Suprapubic skin (tissue), 4 donors: ENCODE measurements around the gene KRTAP5-11. TPM values are rescaled to one million over a fixed set of nuclear protein-coding genes. Genes with fewer than 3 reads are reported as not detected.
"Not testable (repeated sequence)": the region's sequence is repeated elsewhere in the genome, so short reads cannot be mapped to it uniquely, and the experiment has no call there.

Source experiments
- DNase-seq, 2 donors: peaks; one replicate each; pipeline ENCODE4 v3.0.0-alpha.2; 2019; ENCODE audit warnings: low spot score in 2 of 2
- H3K27ac ChIP-seq: fragments of 200-600 bp; sonication (generic); one replicate; pipeline ENCODE4 v1.5.1; 2019
- H3K27me3 ChIP-seq: fragments of 200-600 bp; sonication (generic); one replicate; pipeline ENCODE4 v1.5.1; 2019
- H3K36me3 ChIP-seq: fragments of 200-600 bp; sonication (generic); one replicate; pipeline ENCODE4 v1.5.1; 2019
- H3K4me1 ChIP-seq: fragments of 200-600 bp; sonication (generic); one replicate; pipeline ENCODE4 v1.5.1; 2019
- H3K4me3 ChIP-seq: fragments of 200-600 bp; sonication (generic); one replicate; pipeline ENCODE4 v1.5.1; 2019; ENCODE audit warnings: mild to moderate bottlenecking
- H3K9me3 ChIP-seq: fragments of 200-600 bp; sonication (generic); one replicate; pipeline ENCODE4 v1.5.1; 2019
- EP300 ChIP-seq: sonication (generic); formaldehyde crosslinking; IDR thresholded peaks from one replicate; pipeline ENCODE4 v1.6.1; 2017; ENCODE audit warnings: antibody characterized with exemption
- POLR2A ChIP-seq, 2 donors: fragments of 450-650 bp; IDR thresholded peaks; one replicate each; pipeline ENCODE4 v1.6.1; 2017; ENCODE audit warnings: antibody characterized with exemption in 2 of 2, mild to moderate bottlenecking in 2 of 2, moderate library complexity in 2 of 2
- POLR2AphosphoS5 ChIP-seq, 3 donors: sonication (generic); formaldehyde crosslinking; IDR thresholded peaks; one replicate each; pipeline ENCODE4 v1.6.1; 2017; ENCODE audit warnings: antibody characterized with exemption in 3 of 3
- WGBS: methylation state at CpG from one replicate; pipeline ENCODE4 v1.1.5; 2018; 5-methylcytosine and 5-hydroxymethylcytosine counted together
- total RNA-seq, 4 donors: library from RNA; depleted of rRNA; stranded (reverse); fragments of >200 nt; gene quantifications; one replicate each; pipeline ENCODE4 v1.1.0, GENCODE V29; 2016
- TF ChIP-seq, protein P1 (sequence below), 2 donors: fragments of 200-600 bp in 1 of 2; fragments of 450-650 bp in 1 of 2; sonication (generic) in 1 of 2; IDR thresholded peaks; one replicate each; pipeline ENCODE4 v1.5.1; 2016 to 2019; ENCODE audit warnings: antibody characterized with exemption in 2 of 2, mild to moderate bottlenecking in 1 of 2, moderate library complexity in 1 of 2

KRTAP5-11 gene
- total RNA-seq, 4 donors from 2014 or later = 0.68 to 7.3 (median 1.7) TPM; not detected in 1

DNA sequence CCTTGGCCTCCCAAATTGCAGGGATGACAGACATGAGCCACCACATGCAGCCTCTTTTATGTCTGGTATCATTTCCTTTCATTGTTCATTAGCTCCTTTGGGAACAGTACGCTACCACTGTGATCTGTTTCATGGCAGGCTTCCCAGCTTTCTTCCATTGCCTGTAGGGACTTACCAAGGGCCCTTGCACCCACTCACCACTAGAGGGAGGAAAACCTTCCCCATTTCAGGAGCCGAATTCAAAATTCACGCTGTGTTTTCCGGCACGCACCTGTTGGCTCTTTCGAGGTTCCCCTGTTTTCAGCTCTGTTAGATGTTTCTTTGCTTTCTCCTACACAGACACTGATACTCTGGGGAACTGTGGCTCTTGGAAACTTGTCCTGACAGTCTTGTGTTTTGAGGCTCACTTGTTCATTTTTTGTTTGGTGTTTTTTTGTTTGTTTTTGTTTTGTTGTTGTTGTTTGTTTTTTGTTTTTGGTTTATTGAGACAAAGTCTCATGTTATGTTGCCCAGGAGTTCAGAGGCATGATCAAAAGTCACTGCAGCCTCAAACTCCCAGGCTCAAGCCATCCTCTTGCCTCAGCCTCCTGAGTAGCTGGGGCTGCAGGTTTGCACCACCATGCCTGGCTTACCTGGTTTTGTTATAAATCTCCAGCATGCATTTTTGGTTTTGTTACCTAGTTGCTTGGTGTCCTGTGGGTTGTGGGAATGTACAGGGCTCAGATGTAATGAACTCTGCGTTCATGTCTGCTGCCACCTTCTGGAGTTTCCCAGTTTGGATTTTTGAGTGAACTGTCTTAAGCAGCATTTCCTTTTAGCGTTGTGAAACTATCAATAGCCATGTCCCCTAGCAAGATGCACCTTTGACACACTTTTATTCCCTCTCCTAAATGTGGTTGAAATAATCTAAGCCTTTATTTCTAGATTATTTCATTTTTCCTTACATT lies 2.3 kb downstream of the KRTAP5-11 start:
- no peaks in the 10 kb centered on the region for H3K9me3 ChIP-seq
- peaks cover 11% of the 10 kb centered on the region for H3K4me1 ChIP-seq
- H3K4me3 ChIP-seq = no peak overlapping the region
- H3K27me3 ChIP-seq = peaks cover 28% of the 10 kb centered on the region
- no peak overlapping the region for H3K27ac ChIP-seq
- H3K36me3 ChIP-seq = no peaks in the 10 kb centered on the region
- no peak for DNase-seq
- WGBS = 8% methylated on average over 8 of the region's 8 CpGs
- TF ChIP-seq, protein P1, sequence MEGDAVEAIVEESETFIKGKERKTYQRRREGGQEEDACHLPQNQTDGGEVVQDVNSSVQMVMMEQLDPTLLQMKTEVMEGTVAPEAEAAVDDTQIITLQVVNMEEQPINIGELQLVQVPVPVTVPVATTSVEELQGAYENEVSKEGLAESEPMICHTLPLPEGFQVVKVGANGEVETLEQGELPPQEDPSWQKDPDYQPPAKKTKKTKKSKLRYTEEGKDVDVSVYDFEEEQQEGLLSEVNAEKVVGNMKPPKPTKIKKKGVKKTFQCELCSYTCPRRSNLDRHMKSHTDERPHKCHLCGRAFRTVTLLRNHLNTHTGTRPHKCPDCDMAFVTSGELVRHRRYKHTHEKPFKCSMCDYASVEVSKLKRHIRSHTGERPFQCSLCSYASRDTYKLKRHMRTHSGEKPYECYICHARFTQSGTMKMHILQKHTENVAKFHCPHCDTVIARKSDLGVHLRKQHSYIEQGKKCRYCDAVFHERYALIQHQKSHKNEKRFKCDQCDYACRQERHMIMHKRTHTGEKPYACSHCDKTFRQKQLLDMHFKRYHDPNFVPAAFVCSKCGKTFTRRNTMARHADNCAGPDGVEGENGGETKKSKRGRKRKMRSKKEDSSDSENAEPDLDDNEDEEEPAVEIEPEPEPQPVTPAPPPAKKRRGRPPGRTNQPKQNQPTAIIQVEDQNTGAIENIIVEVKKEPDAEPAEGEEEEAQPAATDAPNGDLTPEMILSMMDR (IDR thresholded peaks at IDR 0.05) = peak; percentile 26 to 83
- TF ChIP-seq POLR2AphosphoS5 (IDR thresholded peaks at IDR 0.05) = no peak

DNA sequence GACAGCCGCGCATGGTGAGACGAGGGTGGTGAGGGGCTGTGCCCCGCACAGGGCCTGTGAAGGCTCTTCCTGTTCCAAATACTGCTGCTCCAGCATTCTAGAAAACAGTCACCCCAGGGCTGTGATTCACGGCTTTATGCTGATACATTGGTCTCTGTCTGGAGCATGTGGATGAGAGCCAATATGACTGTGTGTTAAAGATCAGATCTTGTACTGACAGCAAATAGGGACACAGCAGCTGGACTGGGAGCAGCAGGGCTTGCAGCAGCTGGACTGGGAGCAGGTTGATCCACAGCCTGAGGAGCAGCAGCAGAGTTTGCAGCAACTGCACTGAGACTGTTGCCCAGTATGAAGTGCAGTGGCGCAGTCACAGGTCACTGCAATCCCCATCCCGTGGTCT lies 3.2 kb downstream of the KRTAP5-11 start:
- Histone ChIP-seq H3K27me3 (peaks cover 25% of the 10 kb centered on the region), H3K4me1 (peaks cover 11% of the 10 kb centered on the region)
- H3K27ac ChIP-seq, DNase-seq, H3K36me3 ChIP-seq, H3K9me3 ChIP-seq, H3K4me3 ChIP-seq: not testable (repeated sequence)
- WGBS = 56% methylated on average over 7 of the region's 7 CpGs

- DNase-seq = no peak
- peaks cover 11% of the 10 kb centered on the region for H3K4me1 ChIP-seq
- TF ChIP-seq POLR2A (IDR thresholded peaks at IDR 0.05) = no peak
- TF ChIP-seq, protein P1 (IDR thresholded peaks at IDR 0.05) = no peak
- no peak for TF ChIP-seq EP300
- no peak for TF ChIP-seq POLR2AphosphoS5 (IDR thresholded peaks at IDR 0.05)
- no peak overlapping the region for H3K4me3 ChIP-seq
- no peaks in the 10 kb centered on the region for H3K36me3 ChIP-seq
- H3K9me3 ChIP-seq = no peaks in the 10 kb centered on the region
- H3K27me3 ChIP-seq = peaks cover 20% of the 10 kb centered on the region
- WGBS = 86% methylated on average over 7 of the region's 7 CpGs
- H3K27ac ChIP-seq = no peak overlapping the region
These were observed 5.1 kb downstream of the KRTAP5-11 start for GRCh38 chr11:71577469-71578004.

- not testable (repeated sequence) for H3K36me3 ChIP-seq
These were observed 5.8 kb downstream of the KRTAP5-11 start for GRCh38 chr11:71576688-71577465.

DNA sequence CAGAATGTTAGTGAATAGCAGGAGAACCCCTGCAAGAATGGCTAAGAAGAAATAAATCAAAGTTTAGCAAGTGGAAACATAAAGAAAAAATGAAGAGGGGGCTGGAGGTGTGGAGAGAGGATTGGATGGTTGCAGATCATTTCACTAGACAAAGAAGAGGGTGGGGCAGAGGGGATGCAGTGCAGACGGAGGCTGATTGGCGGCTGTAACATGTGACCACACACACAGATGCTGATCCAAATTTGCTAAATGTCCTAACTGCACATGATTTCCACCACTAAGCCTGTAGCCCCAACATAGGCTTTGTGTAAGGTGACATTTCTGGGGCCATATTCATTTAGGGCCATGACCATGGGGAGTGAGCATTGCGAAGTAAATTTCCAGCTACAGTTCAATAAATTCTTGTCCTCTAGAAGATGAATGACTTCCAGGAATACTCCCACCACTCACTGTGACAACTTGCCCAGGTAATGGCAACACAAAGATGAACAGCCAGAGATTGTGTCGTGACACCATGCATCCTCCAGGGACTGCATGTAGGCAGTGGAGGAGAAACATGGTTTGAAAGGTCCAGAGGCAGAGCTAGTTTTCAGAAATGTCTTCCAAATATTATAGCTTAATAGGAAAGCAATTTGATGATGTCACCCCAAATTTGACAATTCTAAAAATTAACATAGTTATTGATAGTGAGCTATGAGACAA lies 6.8 kb downstream of the KRTAP5-11 start:
- Histone ChIP-seq H3K4me3 (no peak overlapping the region), H3K36me3 (no peaks in the 10 kb centered on the region), H3K27ac (no peak overlapping the region), H3K9me3 (no peaks in the 10 kb centered on the region), H3K27me3 (peaks cover 12% of the 10 kb centered on the region), H3K4me1 (peaks cover 6% of the 10 kb centered on the region)
- DNase-seq = no peak
- no peak for TF ChIP-seq EP300
- no peak for TF ChIP-seq POLR2A (IDR thresholded peaks at IDR 0.05)
- TF ChIP-seq, protein P1 (IDR thresholded peaks at IDR 0.05) = no peak
- WGBS = 72% methylated on average over 4 of the region's 4 CpGs

More at GRCh38 chr11:71576688-71577465, 5.8 kb downstream of the KRTAP5-11 start:
- H3K4me1 ChIP-seq, DNase-seq, H3K9me3 ChIP-seq, H3K4me3 ChIP-seq, H3K27ac ChIP-seq: not testable (repeated sequence)
- 88% methylated on average over 13 of the region's 41 CpGs for WGBS
- peaks cover 13% of the 10 kb centered on the region for H3K27me3 ChIP-seq
